Measurements from ENCODE around the gene CLEC10A.

The CLEC10A gene

DNA sequence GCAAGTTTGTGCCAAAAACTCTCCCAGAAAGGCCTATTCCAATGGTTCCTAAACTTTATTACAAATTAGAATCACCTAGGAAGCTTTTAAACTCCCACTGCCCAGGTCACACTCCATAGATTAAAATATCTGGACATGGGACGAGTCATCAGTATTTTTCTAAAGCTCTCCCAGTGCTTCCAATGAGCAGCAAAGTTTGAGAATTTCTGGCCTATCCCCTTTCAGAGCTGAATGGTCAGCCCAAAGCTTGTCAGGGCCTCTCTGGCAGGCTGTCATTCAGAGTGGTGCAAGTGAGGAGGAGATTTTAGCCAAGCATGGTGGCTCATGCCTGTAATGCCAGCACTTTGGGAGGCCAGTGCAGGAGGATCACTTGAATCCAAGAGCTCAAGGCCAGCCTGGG lies 54.8 kb downstream of the CLEC10A start:
- Histone ChIP-seq H3K4me3 (IDR thresholded peaks at IDR 0.05; ENCODE audit: insufficient read depth, low read depth, low read length) (no peak overlapping the region), H3K36me3 (ENCODE audit: insufficient read depth) (no peaks in the 10 kb centered on the region), H4K20me1 (ENCODE audit: insufficient read depth) (no peaks in the 10 kb centered on the region), H3K27me3 (ENCODE audit: insufficient read depth, low read depth) (no peaks in the 10 kb centered on the region), H3K27ac (no peak overlapping the region), H3K79me2 (ENCODE audit: insufficient read depth, low read depth) (no peaks in the 10 kb centered on the region), H3K9ac (no peak overlapping the region), H2AFZ (ENCODE audit: low read depth) (no peak overlapping the region), H3K4me2 (no peak overlapping the region), H3K4me1 (ENCODE audit: low read depth, poor library complexity, severe bottlenecking) (peaks cover 14% of the 10 kb centered on the region)
- TF ChIP-seq, protein P1, sequence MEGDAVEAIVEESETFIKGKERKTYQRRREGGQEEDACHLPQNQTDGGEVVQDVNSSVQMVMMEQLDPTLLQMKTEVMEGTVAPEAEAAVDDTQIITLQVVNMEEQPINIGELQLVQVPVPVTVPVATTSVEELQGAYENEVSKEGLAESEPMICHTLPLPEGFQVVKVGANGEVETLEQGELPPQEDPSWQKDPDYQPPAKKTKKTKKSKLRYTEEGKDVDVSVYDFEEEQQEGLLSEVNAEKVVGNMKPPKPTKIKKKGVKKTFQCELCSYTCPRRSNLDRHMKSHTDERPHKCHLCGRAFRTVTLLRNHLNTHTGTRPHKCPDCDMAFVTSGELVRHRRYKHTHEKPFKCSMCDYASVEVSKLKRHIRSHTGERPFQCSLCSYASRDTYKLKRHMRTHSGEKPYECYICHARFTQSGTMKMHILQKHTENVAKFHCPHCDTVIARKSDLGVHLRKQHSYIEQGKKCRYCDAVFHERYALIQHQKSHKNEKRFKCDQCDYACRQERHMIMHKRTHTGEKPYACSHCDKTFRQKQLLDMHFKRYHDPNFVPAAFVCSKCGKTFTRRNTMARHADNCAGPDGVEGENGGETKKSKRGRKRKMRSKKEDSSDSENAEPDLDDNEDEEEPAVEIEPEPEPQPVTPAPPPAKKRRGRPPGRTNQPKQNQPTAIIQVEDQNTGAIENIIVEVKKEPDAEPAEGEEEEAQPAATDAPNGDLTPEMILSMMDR (conservative IDR thresholded peaks at IDR 0.05; ENCODE audit: low read depth, low read length), result no peak

Data from KMS-11 (cell line).